OCI-LY1 (cell line): ENCODE data around the gene PDE6B.

ENCODE experiments used
- H2AFZ ChIP-seq: fragments of 200-600 bp; sonication (generic), shearing (Covaris generic); 2 replicates; pipeline ENCODE4 v1.6.0; 2014; ENCODE audit warnings: antibody characterized with exemption, mild to moderate bottlenecking, low read length
- H3F3A ChIP-seq: fragments of 200-600 bp; sonication (generic), shearing (Covaris generic); 2 replicates; pipeline ENCODE4 v1.6.0; 2014; ENCODE audit warnings: mild to moderate bottlenecking, antibody characterized with exemption, low read length, moderate library complexity; ENCODE audit not compliant: insufficient read depth
- H3K27ac ChIP-seq: fragments of 200-600 bp; sonication (generic); 2 replicates; pipeline ENCODE4 v1.5.1; 2014; ENCODE audit warnings: low read length, mixed run types, mild to moderate bottlenecking, low read depth; ENCODE audit not compliant: poor library complexity, severe bottlenecking
- H3K27me3 ChIP-seq: fragments of 200-600 bp; sonication (generic); 2 replicates; pipeline ENCODE4 v1.6.0; 2014; ENCODE audit warnings: antibody characterized with exemption, mild to moderate bottlenecking, low read length, moderate library complexity; ENCODE audit not compliant: insufficient read depth
- H3K36me3 ChIP-seq: fragments of 200-600 bp; sonication (generic); 2 replicates; pipeline ENCODE4 v1.6.1; 2014; ENCODE audit warnings: mild to moderate bottlenecking, antibody characterized with exemption, low read length, moderate library complexity, mixed read lengths; ENCODE audit not compliant: insufficient read depth
- H3K4me1 ChIP-seq: fragments of 200-600 bp; sonication (generic); 2 replicates; pipeline ENCODE4 v1.5.1; 2014; ENCODE audit warnings: mild to moderate bottlenecking, low read length, moderate library complexity; ENCODE audit not compliant: insufficient read depth, severe bottlenecking
- H3K4me2 ChIP-seq: fragments of 200-600 bp; sonication (generic), shearing (Covaris generic); 2 replicates; pipeline ENCODE4 v1.6.1; 2014; ENCODE audit warnings: low read length
- H3K4me3 ChIP-seq: fragments of 200-600 bp; sonication (generic); 2 replicates; pipeline ENCODE4 v1.5.1; 2014; ENCODE audit warnings: low read length, low read depth, mild to moderate bottlenecking, mixed read lengths; ENCODE audit not compliant: poor library complexity, severe bottlenecking
- H3K79me2 ChIP-seq: fragments of 200-600 bp; shearing (Covaris generic); 2 replicates; pipeline ENCODE4 v1.6.1; 2016; ENCODE audit warnings: mixed run types, low read length, mixed read lengths; ENCODE audit not compliant: insufficient read depth
- H3K9ac ChIP-seq: fragments of 200-600 bp; sonication (generic), shearing (Covaris generic); 2 replicates; pipeline ENCODE4 v1.6.1; 2014; ENCODE audit warnings: mild to moderate bottlenecking, low read length, mixed read lengths
- H3K9me2 ChIP-seq: fragments of 200-600 bp; sonication (generic), shearing (Covaris generic); 2 replicates; pipeline ENCODE4 v1.6.1; 2014; ENCODE audit warnings: low read depth, mild to moderate bottlenecking, low read length, mixed read lengths
- H3K9me3 ChIP-seq: fragments of 200-600 bp; shearing (Covaris generic); 2 replicates; pipeline ENCODE4 v1.6.1; 2014; ENCODE audit warnings: low read length, mixed read lengths
- H4K20me1 ChIP-seq: fragments of 200-600 bp; sonication (generic), shearing (Covaris generic); 2 replicates; pipeline ENCODE4 v1.6.0; 2016; ENCODE audit warnings: mild to moderate bottlenecking, low read length; ENCODE audit not compliant: insufficient read depth
- EZH2 ChIP-seq: fragments of 200-600 bp; sonication (generic), shearing (Covaris generic); IDR thresholded peaks from 2 replicates; pipeline ENCODE4 v1.8.0; 2017; ENCODE audit warnings: borderline replicate concordance, mixed run types, mild to moderate bottlenecking, antibody characterized with exemption, low read length, moderate library complexity, mixed read lengths
- TF ChIP-seq, protein P1 (sequence below): fragments of 200-600 bp; sonication (generic), shearing (Covaris generic); IDR thresholded peaks from 2 replicates; pipeline ENCODE4 v1.5.1; 2017; ENCODE audit warnings: mild to moderate bottlenecking, antibody characterized with exemption, low read length, moderate library complexity, mixed read lengths

PDE6B gene

GRCh38 chr4:665751-666435 lies 40.5 kb downstream of the PDE6B start:
- Histone ChIP-seq H3K9ac (no peak overlapping the region), H3K27ac (no peak overlapping the region), H3K4me3 (no peak overlapping the region), H3K36me3 (no peaks in the 10 kb centered on the region), H4K20me1 (no peaks in the 10 kb centered on the region), H3F3A (no peaks in the 10 kb centered on the region), H3K79me2 (no peaks in the 10 kb centered on the region), H3K9me2 (no peaks in the 10 kb centered on the region), H3K4me2 (no peak overlapping the region), H2AFZ (no peak overlapping the region), H3K9me3 (no peaks in the 10 kb centered on the region), H3K27me3 (no peaks in the 10 kb centered on the region), H3K4me1 (peaks cover 15% of the 10 kb centered on the region)
- no peak for TF ChIP-seq EZH2
- TF ChIP-seq, protein P1, sequence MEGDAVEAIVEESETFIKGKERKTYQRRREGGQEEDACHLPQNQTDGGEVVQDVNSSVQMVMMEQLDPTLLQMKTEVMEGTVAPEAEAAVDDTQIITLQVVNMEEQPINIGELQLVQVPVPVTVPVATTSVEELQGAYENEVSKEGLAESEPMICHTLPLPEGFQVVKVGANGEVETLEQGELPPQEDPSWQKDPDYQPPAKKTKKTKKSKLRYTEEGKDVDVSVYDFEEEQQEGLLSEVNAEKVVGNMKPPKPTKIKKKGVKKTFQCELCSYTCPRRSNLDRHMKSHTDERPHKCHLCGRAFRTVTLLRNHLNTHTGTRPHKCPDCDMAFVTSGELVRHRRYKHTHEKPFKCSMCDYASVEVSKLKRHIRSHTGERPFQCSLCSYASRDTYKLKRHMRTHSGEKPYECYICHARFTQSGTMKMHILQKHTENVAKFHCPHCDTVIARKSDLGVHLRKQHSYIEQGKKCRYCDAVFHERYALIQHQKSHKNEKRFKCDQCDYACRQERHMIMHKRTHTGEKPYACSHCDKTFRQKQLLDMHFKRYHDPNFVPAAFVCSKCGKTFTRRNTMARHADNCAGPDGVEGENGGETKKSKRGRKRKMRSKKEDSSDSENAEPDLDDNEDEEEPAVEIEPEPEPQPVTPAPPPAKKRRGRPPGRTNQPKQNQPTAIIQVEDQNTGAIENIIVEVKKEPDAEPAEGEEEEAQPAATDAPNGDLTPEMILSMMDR = no peak

- H3K9ac ChIP-seq = no peak overlapping the region
- no peaks in the 10 kb centered on the region for H3F3A ChIP-seq
- TF ChIP-seq, protein P1 = no peak
- no peak for TF ChIP-seq EZH2
- H3K4me1 ChIP-seq = peaks cover 15% of the 10 kb centered on the region
- H3K27me3 ChIP-seq = no peaks in the 10 kb centered on the region
- peaks cover 1% of the 10 kb centered on the region; the same call in 1 of the 2 replicates for H3K36me3 ChIP-seq
- H4K20me1 ChIP-seq = no peaks in the 10 kb centered on the region
- no peak overlapping the region for H3K4me3 ChIP-seq
- H2AFZ ChIP-seq = no peak overlapping the region
- H3K79me2 ChIP-seq = no peaks in the 10 kb centered on the region
- no peaks in the 10 kb centered on the region for H3K9me3 ChIP-seq
- no peak overlapping the region for H3K27ac ChIP-seq
- H3K9me2 ChIP-seq = no peaks in the 10 kb centered on the region
- no peak overlapping the region for H3K4me2 ChIP-seq
Observed at GRCh38 chr4:666436-666810, 41.0 kb downstream of the PDE6B start.

DNA sequence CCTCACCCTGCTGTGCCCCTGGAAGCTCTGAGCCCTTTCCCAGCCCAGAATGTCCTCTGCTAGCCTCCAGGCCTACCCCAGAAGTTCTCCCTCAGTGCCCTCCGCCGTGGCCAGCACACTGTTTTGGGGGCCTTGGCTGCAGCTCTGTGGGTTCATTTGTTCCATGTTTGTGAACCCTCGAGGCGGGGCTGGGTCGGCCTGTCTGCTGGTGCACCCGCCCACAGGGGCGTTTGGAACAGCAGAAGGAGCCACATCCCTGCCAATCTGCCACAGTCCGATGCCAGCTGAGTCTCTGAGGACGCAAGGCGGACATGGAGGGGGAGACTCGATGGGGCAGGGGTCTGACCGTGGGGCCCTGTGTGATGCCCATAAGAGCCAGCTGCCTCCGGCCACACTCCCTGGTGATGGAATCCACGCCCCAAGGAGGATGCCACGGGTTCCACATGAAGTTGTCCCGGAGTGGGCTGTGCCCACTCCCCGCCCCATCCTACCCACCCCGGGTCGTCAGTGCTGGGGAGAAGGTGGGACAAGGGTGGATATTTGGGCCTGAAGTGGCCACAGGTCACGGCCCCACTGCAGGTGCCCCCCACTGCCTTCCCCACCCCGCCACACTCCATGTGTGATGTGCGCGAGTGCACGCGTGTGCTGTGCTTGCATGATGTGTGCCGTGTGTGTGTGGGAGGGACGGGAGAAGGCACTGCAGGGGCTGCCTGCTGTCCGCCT lies 41.6 kb downstream of the PDE6B start:
- no peak overlapping the region for H3K9ac ChIP-seq

More for the DNA sequence above, 41.6 kb downstream of the PDE6B start:
- Histone ChIP-seq H3K4me2 (no peak overlapping the region), H4K20me1 (no peaks in the 10 kb centered on the region), H3K36me3 (peaks cover 7% of the 10 kb centered on the region), H3K4me3 (no peak overlapping the region), H2AFZ (no peak overlapping the region), H3K9me2 (no peaks in the 10 kb centered on the region), H3K79me2 (no peaks in the 10 kb centered on the region), H3F3A (no peaks in the 10 kb centered on the region), H3K27ac (no peak overlapping the region), H3K4me1 (peaks cover 15% of the 10 kb centered on the region), H3K27me3 (no peaks in the 10 kb centered on the region), H3K9me3 (no peaks in the 10 kb centered on the region)
- TF ChIP-seq, protein P1 = no peak
- no peak for TF ChIP-seq EZH2
